ENCODE measurements around the gene MTUS2. TPM values are rescaled to one million over a fixed set of nuclear protein-coding genes. Genes with fewer than 3 reads are reported as not detected.

The MTUS2 gene
- total and polyA plus RNA-seq, 2 donors (not counting 3 experiments of a cell fraction or from before 2014, with no cell fraction given), result not detected

GRCh38 chr13:29525757-29526156 lies 705.6 kb downstream of the MTUS2 start:
- intact Hi-C loops (cut with micrococcal nuclease), result no loop called here

More at GRCh38 chr13:29525757-29526156, 705.6 kb downstream of the MTUS2 start:
- dilution Hi-C loops (cut with MboI; ENCODE audit: extremely low pct_ligation_motif_present, low sequenced_read_pairs), result no loop called here
- TF ChIP-seq GATA2 (IDR thresholded peaks at IDR 0.05; ENCODE audit: insufficient read depth, insufficient read length, low read depth, low read length) (no peak), FOS (IDR thresholded peaks at IDR 0.05; ENCODE audit: borderline replicate concordance, insufficient read depth, low read length) (no peak), MAX (IDR thresholded peaks at IDR 0.05; ENCODE audit: insufficient read depth, insufficient read length) (no peak), JUN (IDR thresholded peaks at IDR 0.05; ENCODE audit: borderline replicate concordance, insufficient read depth, insufficient read length, low read depth) (no peak), POLR2AphosphoS5 (IDR thresholded peaks at IDR 0.05; ENCODE audit: insufficient read depth, low read depth, low read length) (no peak), POLR2A (IDR thresholded peaks at IDR 0.05; ENCODE audit: low read depth, low read length) (no peak), CTCF (IDR thresholded peaks at IDR 0.05; ENCODE audit: extremely low read depth in 1 of 2, insufficient read depth in 1 of 2, low read depth in 1 of 2, low read length in 2 of 2) (no peak), MYC (IDR thresholded peaks at IDR 0.05; ENCODE audit: low read depth, low read length) (no peak), EZH2 (IDR thresholded peaks at IDR 0.05; ENCODE audit: borderline replicate concordance, low read depth, low read length, severe bottlenecking) (no peak)
- Histone ChIP-seq H3K9me3 (replicated peaks; ENCODE audit: control insufficient read depth, insufficient read depth, low read length) (no peaks in the 10 kb centered on the region), H3K4me3 (replicated peaks in 1 of 3; ENCODE audit: insufficient read depth in 1 of 3, low read depth in 1 of 3, low read length in 3 of 3) (no peak overlapping the region), H3K9ac (replicated peaks; ENCODE audit: extremely low read depth, insufficient read depth, low read length) (no peak overlapping the region), H3K4me1 (ENCODE audit: control insufficient read depth, extremely low read depth, insufficient read depth, low read length) (peaks cover 28% of the 10 kb centered on the region), H4K20me1 (replicated peaks; ENCODE audit: control insufficient read depth, extremely low read depth, insufficient read depth, low read length) (no peaks in the 10 kb centered on the region), H3K4me2 (ENCODE audit: insufficient read depth, low read length) (no peak overlapping the region), H3K79me2 (ENCODE audit: control insufficient read depth, insufficient read depth, low read length) (peaks cover 9% of the 10 kb centered on the region), H2AFZ (ENCODE audit: low read depth, low read length) (no peak overlapping the region), H3K27me3 (ENCODE audit: control insufficient read depth in 2 of 2, insufficient read depth in 2 of 2, low read length in 2 of 2) (no peaks in the 10 kb centered on the region), H3K27ac (ENCODE audit: insufficient read depth, low read depth, low read length) (no peak overlapping the region), H3K9me1 (replicated peaks; ENCODE audit: control insufficient read depth, extremely low read depth, insufficient read depth, low read length) (no peaks in the 10 kb centered on the region), H3K36me3 (ENCODE audit: control insufficient read depth in 2 of 2, extremely low read depth in 1 of 2, insufficient read depth in 2 of 2, low read length in 2 of 2) (peaks cover 12 to 19% of the 10 kb centered on the region in 2 experiments)
- no peak for FAIRE-seq
- ChIA-PET POLR2A (no interaction called here), CTCF (interaction anchor here (0.9 to 5.1 kb wide), 2 partner anchors 18 to 53 kb away, joined by 4 to 20 read pairs; no protein-coding TSS in a partner anchor)
- BruUV-seq (replicated peaks), result no TSS peak
- no peak for DNase-seq (ENCODE audit: low read depth, low spot score)
